ENCODE measurements around the gene CDH22.

Gene CDH22

DNA sequence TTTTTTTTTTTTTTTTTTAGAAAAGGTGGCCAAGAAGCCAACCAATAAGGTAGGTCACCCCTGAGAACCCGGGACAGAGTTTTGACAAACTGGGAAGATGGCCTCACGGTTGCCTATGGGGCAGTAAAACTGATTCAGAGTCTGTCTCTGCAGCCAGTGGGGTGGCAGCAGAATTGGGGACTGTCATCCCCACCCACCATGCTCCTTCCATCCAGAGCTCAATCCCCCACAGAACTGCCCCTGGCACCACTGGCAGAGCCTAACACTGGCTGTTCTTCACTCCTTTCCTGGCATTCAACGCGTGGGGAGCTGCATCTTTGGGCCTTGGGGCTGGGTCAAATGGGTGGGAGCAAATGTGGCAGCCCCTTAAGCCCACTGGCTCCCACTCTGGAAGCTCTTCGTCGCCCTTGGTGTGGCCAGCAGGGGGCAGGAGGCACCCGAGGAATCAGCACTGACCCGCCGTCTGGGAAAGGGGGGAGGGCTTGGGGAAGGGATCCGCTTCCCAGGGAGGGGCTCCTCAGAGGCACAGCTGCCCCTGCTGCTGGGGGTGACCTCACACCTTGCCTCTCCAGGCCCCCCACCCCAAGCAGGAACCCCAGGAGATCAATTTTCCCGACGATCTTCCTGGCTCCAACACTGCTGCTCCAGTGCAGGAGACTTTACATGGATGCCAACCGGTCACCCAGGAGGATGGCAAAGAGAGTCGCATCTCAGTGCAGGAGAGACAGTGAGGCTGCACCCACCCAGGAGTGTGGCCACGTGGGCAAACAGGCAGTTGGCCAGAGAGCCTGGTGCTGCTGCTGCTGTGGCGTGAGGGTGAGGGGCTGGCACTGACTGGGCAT is 179.8 kb downstream of the CDH22 start:
- DNase-seq (ENCODE audit: insufficient read length, low spot score) (no peak), FAIRE-seq (no peak)

DNA sequence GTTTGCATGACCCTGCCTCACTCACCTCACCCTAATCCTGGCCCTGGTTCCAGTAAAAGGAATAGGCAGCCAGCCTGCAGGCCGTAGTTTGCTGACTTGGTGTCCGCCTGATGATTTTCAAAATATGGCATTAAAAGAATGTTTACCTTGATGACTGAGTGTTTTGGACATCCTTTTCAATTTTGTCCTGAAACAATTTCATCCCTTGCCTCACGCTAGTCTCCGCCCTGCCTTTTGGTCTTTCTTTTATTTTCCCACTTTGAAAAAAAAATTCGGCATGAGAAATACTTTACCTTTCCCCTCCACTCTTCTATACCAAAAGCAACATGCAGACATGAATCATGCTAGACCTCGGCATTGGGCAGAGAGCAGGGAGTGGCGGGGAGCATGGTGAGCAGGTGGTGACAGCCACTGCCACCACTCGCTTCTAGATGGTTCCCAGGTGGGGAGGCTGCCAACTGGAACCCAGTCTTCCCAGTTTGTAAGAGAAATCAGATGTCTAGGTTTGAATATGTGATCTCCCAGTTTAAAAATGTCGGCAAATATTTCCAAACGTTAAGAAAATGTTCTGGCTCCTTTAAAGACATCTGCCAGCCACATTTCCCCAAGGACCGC is 180.8 kb downstream of the CDH22 start:
- DNase-seq (ENCODE audit: insufficient read length, low spot score) (no peak), FAIRE-seq (no peak)

GRCh38 chr20:46126440-46127056 is 181.8 kb downstream of the CDH22 start:
- FAIRE-seq (no peak), DNase-seq (ENCODE audit: insufficient read length, low spot score) (no peak)
